A673 (cell line): Measurements from ENCODE around the gene B9D2. TPM values are rescaled to one million over a fixed set of nuclear protein-coding genes. Genes with fewer than 3 reads are reported as not detected.

Source experiments
- BruUV-seq: library from RNA; stranded (reverse); fragments of 400-500 nt; replicated peaks from 2 replicates; lab custom pipeline; 2021; lab: Mats Ljungman, UMichigan
- CTCF ChIA-PET: fragments of 300-600 bp; sonication (Branson Sonifier 250); formaldehyde crosslinking; loops from one replicate; lab custom pipeline; 2022; ENCODE audit warnings: antibody characterized with exemption; lab: Charles Lee
- POLR2A ChIA-PET: fragments of 300-600 bp; sonication (Branson Sonifier 250); formaldehyde crosslinking; loops from one replicate; lab custom pipeline; 2022; ENCODE audit warnings: antibody characterized with exemption; ENCODE audit not compliant: low non-redundant PET; lab: Charles Lee
- DNase-seq: peaks from one replicate; pipeline ENCODE4 v3.0.0-alpha.2; 2015; ENCODE audit warnings: low spot score
- H3K27ac ChIP-seq: fragments of 200-600 bp; sonication (generic); 2 replicates; pipeline ENCODE4 v1.5.1; 2016; ENCODE audit warnings: mixed run types, low read depth, mild to moderate bottlenecking, mixed read lengths, antibody characterized with exemption, low read length; ENCODE audit not compliant: poor library complexity, severe bottlenecking
- H3K27me3 ChIP-seq: fragments of 200-600 bp; sonication (generic); replicated peaks from 2 replicates; pipeline ENCODE4 v1.6.1; 2017; ENCODE audit warnings: mixed run types, low read depth, mild to moderate bottlenecking, mixed read lengths, antibody characterized with exemption, low read length; ENCODE audit not compliant: insufficient read depth, poor library complexity
- H3K36me3 ChIP-seq: fragments of 200-600 bp; sonication (generic); 2 replicates; pipeline ENCODE4 v1.6.1; 2016; ENCODE audit warnings: mixed run types, mild to moderate bottlenecking, mixed read lengths, antibody characterized with exemption, low read length; ENCODE audit not compliant: insufficient read depth, poor library complexity, severe bottlenecking
- H3K4me1 ChIP-seq: fragments of 200-600 bp; sonication (generic); 2 replicates; pipeline ENCODE4 v1.6.1; 2017; ENCODE audit warnings: mixed run types, mild to moderate bottlenecking, mixed read lengths, antibody characterized with exemption, low read length; ENCODE audit not compliant: insufficient read depth, poor library complexity, severe bottlenecking
- H3K4me3 ChIP-seq: fragments of 200-600 bp; sonication (generic); 2 replicates; pipeline ENCODE4 v1.5.1; 2016; ENCODE audit warnings: low read depth, mixed run types, mild to moderate bottlenecking, mixed read lengths, low read length; ENCODE audit not compliant: poor library complexity, severe bottlenecking
- H3K9me3 ChIP-seq: fragments of 200-600 bp; sonication (generic); 2 replicates; pipeline ENCODE4 v1.6.1; 2016; ENCODE audit warnings: mixed run types, low read depth, mild to moderate bottlenecking, mixed read lengths, antibody characterized with exemption, low read length; ENCODE audit not compliant: poor library complexity, severe bottlenecking
- CTCF ChIP-seq: fragments of 300-800, 200-600 bp; sonication (generic); conservative IDR thresholded peaks from 2 replicates; pipeline ENCODE4 v1.5.1; 2017; ENCODE audit warnings: low read depth, mild to moderate bottlenecking, antibody characterized with exemption, low read length, moderate library complexity, mixed read lengths
- EZH2 ChIP-seq: fragments of 200-600 bp; sonication (generic); IDR thresholded peaks from 2 replicates; pipeline ENCODE4 v1.6.1; 2017; ENCODE audit warnings: borderline replicate concordance, low read depth, mild to moderate bottlenecking, mixed read lengths, antibody characterized with exemption, low read length; ENCODE audit not compliant: poor library complexity, severe bottlenecking
- intact Hi-C: fragments of 100-400 bp; cut with micrococcal nuclease; formaldehyde crosslinking; loops from one replicate; pipeline ENCODE4 v1.10.0; 2022; ENCODE audit not compliant: unreplicated experiment
- total RNA-seq: library from RNA; stranded (reverse); gene quantifications from 2 replicates; pipeline ENCODE4 v1.2.3, GENCODE V29; 2021

Gene B9D2
- total RNA-seq, 1 experiment from 2014 or later, result 10.7 TPM

- TF ChIP-seq EZH2 (no peak), CTCF (no peak)
- intact Hi-C loops, result no loop called here
- no peaks in the 10 kb centered on the region for H3K9me3 ChIP-seq
- no peak for DNase-seq
- peak overlapping the region; percentile 37 for H3K27ac ChIP-seq
- H3K4me1 ChIP-seq, result peaks cover 23% of the 10 kb centered on the region
- peaks cover 37% of the 10 kb centered on the region for H3K36me3 ChIP-seq
- H3K27me3 ChIP-seq, result no peaks in the 10 kb centered on the region
- POLR2A ChIA-PET, result no interaction called here
- no peak overlapping the region for H3K4me3 ChIP-seq
- CTCF ChIA-PET, result no interaction called here
- no TSS peak for BruUV-seq
Observed at GRCh38 chr19:41324921-41325639, 38.9 kb downstream of the B9D2 start.

DNA sequence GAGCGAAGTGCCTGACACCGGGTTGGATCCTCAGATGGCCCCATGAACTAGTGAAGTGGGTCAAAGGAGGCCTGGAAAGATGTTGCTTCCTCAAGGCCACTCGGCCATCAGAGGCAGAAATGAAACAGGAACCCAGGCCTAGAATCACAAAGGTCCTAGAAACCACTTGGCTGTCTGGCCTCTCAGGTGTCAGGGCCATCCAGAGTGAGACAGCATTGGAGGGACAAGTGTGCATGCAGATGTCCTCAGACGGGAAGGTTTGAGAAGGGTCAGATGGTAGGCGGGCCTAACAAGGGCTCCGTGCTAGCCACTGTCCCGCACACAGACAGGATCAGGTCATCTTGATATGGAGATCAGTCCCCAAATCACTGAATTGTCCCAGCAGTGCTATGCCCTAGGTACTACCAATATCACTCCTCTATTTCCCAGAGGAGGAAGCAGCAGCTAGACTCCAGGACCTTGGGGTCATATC is 39.7 kb downstream of the B9D2 start:
- peaks cover 23% of the 10 kb centered on the region for H3K4me1 ChIP-seq
- POLR2A ChIA-PET, result no interaction called here
- TSS peak; percentile 67 for BruUV-seq
- no peaks in the 10 kb centered on the region for H3K27me3 ChIP-seq
- intact Hi-C loops, result no loop called here
- H3K27ac ChIP-seq, result peak overlapping the region; percentile 75
- no peak for TF ChIP-seq EZH2
- no peak for TF ChIP-seq CTCF
- peaks cover 44% of the 10 kb centered on the region for H3K36me3 ChIP-seq
- DNase-seq, result no peak
- no peaks in the 10 kb centered on the region for H3K9me3 ChIP-seq
- no peak overlapping the region for H3K4me3 ChIP-seq
- CTCF ChIA-PET, result no interaction called here

DNA sequence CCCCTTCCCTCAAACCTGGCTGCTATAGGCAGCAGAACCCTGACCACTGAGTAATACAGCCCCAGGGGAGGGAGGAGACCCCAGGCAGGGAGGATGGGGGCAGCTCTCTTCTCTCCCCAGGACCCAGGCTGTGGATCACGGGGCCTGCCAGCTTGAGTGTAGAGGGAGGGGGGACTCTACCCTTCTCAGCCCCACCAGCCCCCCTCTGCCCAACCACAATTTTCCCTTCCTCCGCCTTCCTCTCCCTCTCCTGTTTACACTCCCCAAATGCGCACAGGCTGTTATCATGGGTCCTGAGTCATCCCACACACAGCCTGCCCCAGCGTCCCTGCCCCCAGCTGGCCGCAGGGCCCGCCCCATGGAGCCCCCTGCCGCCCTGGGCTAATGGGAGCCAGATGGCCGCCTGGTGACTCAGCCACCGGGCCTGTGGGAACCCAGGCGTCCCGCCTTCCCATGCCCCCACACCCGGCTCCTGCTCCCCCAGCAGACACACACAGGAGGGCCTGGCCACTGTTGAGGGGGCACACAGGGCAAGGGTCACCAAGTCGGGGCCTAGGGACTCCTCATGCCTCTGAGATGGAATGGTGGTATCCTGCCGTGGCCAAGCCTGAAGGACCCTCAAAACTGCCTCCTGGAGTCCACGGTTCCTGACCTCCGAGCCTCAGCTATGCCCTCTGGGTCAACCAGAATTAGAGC is 40.4 kb downstream of the B9D2 start:
- peak overlapping the region; percentile 75 for H3K27ac ChIP-seq
- no peak overlapping the region for H3K4me3 ChIP-seq
- no TSS peak for BruUV-seq
- ChIA-PET CTCF (no interaction called here), POLR2A (no interaction called here)
- H3K36me3 ChIP-seq, result peaks cover 48% of the 10 kb centered on the region
- H3K27me3 ChIP-seq, result no peaks in the 10 kb centered on the region
- TF ChIP-seq CTCF (no peak), EZH2 (no peak)
- H3K4me1 ChIP-seq, result peaks cover 23% of the 10 kb centered on the region
- no peaks in the 10 kb centered on the region for H3K9me3 ChIP-seq
- DNase-seq, result peak; percentile 75
- intact Hi-C loops, result no loop called here
